Posterior cingulate gyrus (tissue), 11 donors: ENCODE results near the gene KCNK4.

Source experiments
- DNase-seq, 10 donors: peaks; one replicate each; pipeline versions ENCODE4 v3.0.0 to v3.0.0-alpha.2; 2020 to 2021; ENCODE audit warnings: mixed read lengths in 3 of 10
- intact Hi-C: fragments of 100-400 bp; cut with DNase I; formaldehyde crosslinking; loops from one replicate; pipeline ENCODE4 v1.15.1; 2023

KCNK4 gene

GRCh38 chr11:64340671-64341335, 49.7 kb downstream of the KCNK4 start:
- DNase-seq: peak in 2 of 10 donors; percentile 19 to 71
- intact Hi-C loops: no loop called here

DNA sequence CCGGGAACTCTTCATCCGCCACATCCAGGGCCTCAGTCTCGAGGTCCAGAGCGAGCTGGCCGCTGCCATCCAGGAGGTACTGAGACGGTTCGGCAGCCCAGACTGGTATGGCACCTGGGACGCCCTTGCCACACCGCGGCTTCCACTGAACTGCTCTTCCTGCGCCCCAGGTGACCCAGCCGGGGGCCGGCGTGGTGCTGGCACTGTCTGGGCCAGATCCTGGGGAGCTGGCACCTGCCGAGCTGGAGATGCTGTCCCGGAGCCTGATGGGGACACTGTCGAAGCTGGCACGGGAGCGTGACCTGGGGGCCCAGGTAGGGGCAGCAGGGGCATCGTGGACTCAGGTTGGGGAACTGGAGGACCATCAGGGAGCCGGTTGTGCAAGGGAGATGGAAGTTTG, 50.3 kb downstream of the KCNK4 start:
- no peak for DNase-seq
- intact Hi-C loops: no loop called here

DNA sequence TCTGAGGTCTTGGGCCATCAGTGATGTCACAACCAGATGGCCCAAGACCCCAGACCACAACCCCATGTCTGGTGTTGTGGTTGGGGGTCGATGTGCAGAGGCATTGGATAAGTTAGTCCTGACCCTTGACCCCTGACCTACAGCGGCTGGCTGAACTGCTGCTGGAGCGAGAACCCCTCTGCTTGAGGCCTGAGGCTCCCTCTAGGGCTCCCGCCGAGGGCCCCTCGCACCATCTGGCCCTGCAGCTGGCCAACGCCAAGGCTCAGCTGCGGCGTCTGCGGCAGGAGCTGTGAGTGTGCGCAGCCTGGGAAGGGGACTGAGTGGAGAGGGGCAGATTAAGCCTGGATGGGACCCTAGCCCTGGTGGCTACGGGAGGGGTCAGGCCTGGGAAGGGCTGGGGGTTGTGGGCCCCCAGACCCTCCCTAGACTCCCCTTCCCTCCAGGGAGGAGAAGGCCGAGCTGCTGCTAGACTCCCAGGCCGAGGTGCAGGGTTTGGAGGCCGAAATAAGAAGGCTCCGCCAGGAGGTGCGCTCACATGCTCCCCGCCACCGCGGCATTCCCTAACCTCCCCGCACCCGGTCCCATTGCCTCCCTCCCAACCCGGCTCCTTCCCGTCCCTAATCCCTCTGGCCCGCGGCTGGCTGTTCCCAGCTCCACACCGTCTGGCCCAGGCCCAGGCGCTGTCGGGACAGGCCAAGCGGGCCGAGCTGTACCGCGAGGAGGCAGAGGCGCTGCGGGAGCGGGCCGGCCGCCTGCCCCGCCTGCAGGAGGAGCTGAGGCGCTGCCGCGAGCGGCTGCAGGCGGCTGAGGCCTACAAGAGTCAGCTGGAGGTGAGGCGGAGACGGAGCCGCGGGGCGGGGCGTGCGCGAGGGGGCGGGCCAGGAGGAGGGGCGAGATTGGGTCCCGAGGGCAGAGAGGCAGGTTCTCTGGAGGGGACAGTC, 51.0 kb downstream of the KCNK4 start:
- DNase-seq: peak; percentile 57 to 96 (median 74)
- intact Hi-C loops: no loop called here

GRCh38 chr11:64342869-64343745, 52.0 kb downstream of the KCNK4 start:
- intact Hi-C loops: no loop called here
- no peak for DNase-seq

- intact Hi-C loops: no loop called here
- peak in 1 of 10 donors; percentile 67 for DNase-seq
Measured at GRCh38 chr11:64343767-64344559, 52.9 kb downstream of the KCNK4 start.

GRCh38 chr11:64344787-64345186, 53.7 kb downstream of the KCNK4 start:
- intact Hi-C loops: no loop called here
- peak in 1 of 10 donors; percentile 63 for DNase-seq

DNA sequence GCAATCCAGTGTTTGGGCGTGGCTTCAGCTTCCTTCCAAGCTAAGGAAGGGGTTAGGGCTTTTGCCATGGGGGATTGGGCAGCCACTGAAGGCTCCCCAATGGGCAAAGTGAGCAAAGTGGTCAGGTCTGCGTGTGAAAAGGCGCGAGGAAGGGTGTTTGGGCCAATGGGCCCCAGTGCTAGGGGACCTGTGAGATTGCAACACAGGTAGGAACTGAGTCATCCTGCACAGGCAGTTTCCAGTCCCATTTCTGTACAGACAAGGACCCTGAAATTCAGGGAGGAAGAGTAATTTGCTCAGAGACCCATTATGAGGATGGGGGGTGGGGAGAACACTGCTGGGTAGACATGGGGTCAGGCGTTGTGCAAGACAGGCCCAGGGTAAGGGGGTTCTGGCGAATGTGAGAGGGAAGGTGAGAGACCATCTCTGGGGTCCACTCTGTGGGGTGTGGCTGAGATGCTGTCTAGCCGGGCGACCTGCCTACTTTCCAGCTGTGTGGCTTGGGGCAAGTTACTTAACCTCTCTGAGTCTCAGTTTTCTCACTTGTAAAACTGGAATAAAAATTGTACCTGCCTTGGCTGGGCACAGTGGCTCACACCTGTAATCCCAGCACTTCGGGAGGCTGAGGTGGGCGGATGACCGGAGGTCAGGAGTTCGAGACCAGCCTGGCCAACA, 56.2 kb downstream of the KCNK4 start:
- no peak for DNase-seq
- intact Hi-C loops: no loop called here

DNA sequence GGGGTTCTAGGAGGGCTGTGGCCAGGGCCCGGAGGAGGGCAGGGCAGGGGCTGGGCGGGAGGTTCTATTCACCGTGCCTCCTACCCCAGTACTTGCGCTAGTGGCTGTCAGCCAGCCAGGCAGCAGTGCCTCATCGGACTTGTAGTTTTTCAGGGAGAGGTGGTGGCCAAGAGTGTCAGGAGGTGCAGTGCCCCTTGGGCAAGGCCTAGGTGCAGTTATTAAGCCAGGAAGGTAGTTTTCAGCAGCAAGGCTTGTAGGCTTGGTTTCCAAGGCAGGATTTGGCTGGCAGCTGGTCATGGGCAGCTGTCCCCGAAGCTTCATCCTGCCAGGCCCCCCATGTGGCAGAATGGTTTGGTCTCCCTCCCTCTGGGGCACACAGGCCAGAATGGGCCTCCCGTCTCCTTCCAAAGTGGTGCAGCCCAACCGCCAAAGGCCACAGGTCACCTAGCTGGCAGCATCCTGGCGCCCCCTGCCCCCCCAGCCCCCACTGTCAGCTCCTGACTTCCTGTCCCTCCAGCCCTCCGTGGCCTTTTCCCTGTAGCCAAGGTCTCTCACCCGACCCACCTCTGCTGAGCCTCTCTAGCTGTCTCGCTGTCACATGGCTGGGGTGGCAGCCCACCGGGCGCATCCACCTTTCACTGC, 57.4 kb downstream of the KCNK4 start:
- intact Hi-C loops: no loop called here
- DNase-seq: no peak

GRCh38 chr11:64349025-64349387, 57.9 kb downstream of the KCNK4 start:
- DNase-seq: no peak
- intact Hi-C loops: no loop called here

DNA sequence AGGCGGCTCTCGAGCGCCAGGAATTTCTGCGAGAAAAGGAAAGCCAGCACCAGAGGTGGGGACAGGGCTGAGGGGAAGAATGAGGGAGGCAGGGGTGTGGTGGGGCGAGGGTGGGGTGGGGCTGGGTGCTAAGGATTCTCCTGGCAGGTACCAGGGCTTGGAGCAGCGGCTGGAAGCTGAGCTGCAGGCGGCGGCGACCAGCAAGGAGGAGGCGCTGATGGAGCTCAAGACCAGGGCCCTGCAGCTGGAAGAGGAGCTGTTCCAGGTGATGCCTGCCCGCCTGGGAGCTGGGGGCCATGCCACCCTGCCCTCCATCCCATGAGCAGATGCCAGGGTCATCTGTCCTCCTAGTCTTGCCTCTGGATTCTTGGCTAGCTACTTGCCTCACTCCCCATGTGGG, 58.3 kb downstream of the KCNK4 start:
- intact Hi-C loops: no loop called here
- DNase-seq: no peak
